Mesodermal cell (in vitro differentiated cells): ENCODE data around the gene SLC9A9.

ENCODE experiments used
- H3K27ac ChIP-seq: 2 replicates; pipeline ENCODE4 v1.7.0; 2013; ENCODE audit warnings: mild to moderate bottlenecking, low read depth, low read length, moderate library complexity; ENCODE audit not compliant: severe bottlenecking
- H3K36me3 ChIP-seq: 2 replicates; pipeline ENCODE4 v1.7.1; 2013; ENCODE audit warnings: mild to moderate bottlenecking, low read length, moderate library complexity; ENCODE audit not compliant: control insufficient read depth, insufficient read depth
- H3K4me1 ChIP-seq: one replicate; pipeline ENCODE4 v1.7.1; 2013; ENCODE audit warnings: mild to moderate bottlenecking, low read length; ENCODE audit not compliant: insufficient read depth, control insufficient read depth, poor library complexity, severe bottlenecking
- H3K4me3 ChIP-seq: 2 replicates; pipeline ENCODE4 v1.7.0; 2013; ENCODE audit warnings: low read length, control low read depth, mild to moderate bottlenecking; ENCODE audit not compliant: insufficient read depth, poor library complexity, severe bottlenecking; ENCODE audit errors: extremely low read depth
- H3K9me3 ChIP-seq: 2 replicates; pipeline ENCODE4 v1.7.1; 2013; ENCODE audit warnings: mild to moderate bottlenecking, low read length, moderate library complexity; ENCODE audit not compliant: control insufficient read depth
- WGBS, 2 experiments: methylation state at CpG; one replicate each; pipeline ENCODE4 v1.1.5; 2013; ENCODE audit warnings: missing lambda C conversion rate in 2 of 2; ENCODE audit not compliant: insufficient coverage in 2 of 2; 5-methylcytosine and 5-hydroxymethylcytosine counted together

Gene SLC9A9

DNA sequence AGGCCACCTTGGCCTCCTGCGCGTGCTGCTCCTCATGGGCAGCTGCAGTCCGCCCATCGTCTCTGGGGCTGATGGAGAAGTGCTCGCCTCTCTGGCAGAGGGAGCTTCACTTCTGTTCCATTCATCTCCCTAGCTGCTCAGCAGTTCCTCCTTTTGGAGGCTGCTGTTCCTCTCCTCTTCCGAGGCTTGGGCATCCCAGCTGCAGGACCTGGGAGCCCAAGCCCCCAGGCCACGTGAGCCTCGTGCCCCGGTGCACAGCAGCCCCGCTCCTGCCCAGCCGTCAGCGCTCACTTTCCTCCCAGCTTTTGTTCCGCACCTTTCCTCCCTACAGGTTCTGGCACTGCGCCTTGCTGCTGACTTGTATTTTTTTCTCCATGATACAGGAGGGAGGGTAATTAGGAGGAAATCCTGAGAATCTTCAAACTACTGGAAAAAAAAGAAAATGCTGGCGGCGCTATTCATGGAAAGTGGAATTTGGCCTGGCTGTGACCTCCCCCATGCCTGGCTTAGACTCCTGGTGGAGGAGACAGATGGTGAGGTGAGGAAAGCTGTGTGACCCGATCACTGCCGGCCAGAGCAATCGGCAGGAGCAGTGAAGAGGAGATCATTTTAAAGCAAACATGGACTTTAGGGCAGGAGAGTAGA lies 518.6 kb downstream of the SLC9A9 start:
- no peak overlapping the region for H3K27ac ChIP-seq
- H3K4me3 ChIP-seq, result no peak overlapping the region
- H3K36me3 ChIP-seq, result no peaks in the 10 kb centered on the region
- WGBS, 2 experiments, result 87 to 88% methylated on average over 12 to 13 of the region's 19 CpGs
- H3K4me1 ChIP-seq, result peaks cover 8% of the 10 kb centered on the region
- no peaks in the 10 kb centered on the region for H3K9me3 ChIP-seq

DNA sequence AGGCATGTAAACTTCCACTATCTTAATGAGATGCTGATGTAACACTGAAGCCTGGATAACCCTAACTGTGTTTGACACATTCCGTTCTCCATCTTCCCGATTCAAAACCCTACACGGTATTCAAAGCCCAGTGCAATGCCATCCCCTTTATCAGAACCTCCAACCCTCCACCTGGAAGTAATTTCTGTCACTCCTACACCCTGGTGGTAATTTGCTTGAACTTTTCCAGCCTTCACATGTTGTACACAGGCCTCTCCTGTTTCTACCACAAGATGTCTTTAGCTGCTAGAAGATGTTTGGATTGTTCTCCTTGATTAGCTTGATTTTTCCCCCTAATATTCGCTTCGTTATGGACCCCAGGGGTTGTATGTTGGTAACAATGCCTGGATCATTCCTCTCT lies 519.8 kb downstream of the SLC9A9 start:
- Histone ChIP-seq H3K9me3 (no peaks in the 10 kb centered on the region), H3K4me3 (no peak overlapping the region), H3K4me1 (peaks cover 8% of the 10 kb centered on the region), H3K36me3 (no peaks in the 10 kb centered on the region), H3K27ac (no peak overlapping the region)
- WGBS, 2 experiments, result 94 to 100% methylated on average over 3 of the region's 5 CpGs

DNA sequence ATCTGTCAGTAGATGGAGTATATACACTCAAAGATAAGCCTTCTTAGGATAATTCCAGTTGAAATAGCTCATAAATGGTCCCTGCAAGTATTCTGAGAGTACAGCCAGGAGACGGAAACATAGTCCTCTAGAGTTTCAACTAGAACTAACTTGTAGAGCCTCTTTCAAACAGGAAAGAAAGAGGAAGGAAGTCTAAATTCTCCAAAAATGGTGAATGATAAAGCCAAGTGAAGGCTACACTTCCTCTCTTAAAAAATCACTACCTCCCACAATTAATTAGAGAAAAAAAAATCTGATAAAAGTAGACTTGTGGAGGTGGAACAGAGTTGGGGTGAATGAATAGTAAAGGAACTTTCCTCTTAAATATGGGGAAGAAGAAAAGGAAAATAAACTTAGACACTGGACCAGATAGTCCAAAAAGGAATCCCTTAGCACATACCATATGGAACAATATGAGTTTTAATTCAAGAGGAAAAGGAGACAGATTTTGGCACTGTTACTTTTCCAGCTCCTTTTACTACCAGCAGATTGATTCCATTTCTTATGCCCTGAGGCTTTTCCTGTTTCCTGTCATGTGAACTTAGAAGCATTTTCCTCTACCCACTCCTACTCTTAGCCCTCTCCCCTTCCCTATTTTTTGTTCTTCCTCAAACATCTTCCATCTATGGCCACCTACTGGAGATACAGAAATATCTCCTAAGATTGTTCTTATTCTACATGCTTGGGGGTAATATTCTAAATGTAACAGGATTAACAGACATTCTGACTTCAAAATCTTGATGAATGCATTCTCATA lies 521.1 kb downstream of the SLC9A9 start:
- Histone ChIP-seq H3K27ac (no peak overlapping the region), H3K36me3 (no peaks in the 10 kb centered on the region), H3K9me3 (no peaks in the 10 kb centered on the region), H3K4me3 (no peak overlapping the region), H3K4me1 (peaks cover 8% of the 10 kb centered on the region)
- no CpG with 5 or more reads among the region's 1 CpG for WGBS, 2 experiments

DNA sequence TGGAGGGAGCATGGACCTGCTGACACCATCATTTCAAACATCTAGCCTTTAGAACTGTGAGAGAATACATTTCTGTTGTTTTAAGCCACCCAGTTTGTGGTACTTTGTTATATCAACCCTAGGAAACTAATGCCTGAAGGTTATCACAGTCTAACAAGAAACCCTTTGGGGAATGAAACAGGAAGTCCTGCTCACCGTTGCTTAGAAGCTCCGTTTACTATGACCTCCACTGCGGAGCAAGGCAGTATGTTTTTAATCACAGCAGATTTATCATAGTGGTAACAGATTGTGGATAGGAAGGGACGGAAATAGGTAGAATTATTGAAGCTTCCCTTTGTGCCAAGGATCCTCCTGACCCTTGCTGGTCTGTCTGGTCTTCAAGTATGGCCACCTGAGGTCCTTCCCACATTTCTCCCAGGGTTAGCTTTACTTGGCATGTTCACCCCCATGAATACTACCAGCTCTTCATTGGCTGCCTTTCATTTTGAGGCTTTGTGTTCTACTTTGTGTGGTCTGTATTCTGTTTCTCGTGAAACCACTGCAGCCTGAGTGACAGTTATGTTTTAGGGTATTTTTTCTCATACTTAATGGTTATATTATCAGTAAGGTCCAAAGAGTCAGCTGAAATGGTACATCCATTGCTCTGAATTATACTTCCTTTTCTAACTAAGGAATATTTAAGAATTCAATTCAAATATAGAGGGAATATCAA lies 527.1 kb downstream of the SLC9A9 start:
- no peak overlapping the region for H3K27ac ChIP-seq
- no peaks in the 10 kb centered on the region for H3K36me3 ChIP-seq
- H3K9me3 ChIP-seq, result no peaks in the 10 kb centered on the region
- no peaks in the 10 kb centered on the region for H3K4me1 ChIP-seq
- H3K4me3 ChIP-seq, result no peak overlapping the region
- 83 to 95% methylated on average over 1 to 4 of the region's 5 CpGs for WGBS, 2 experiments

DNA sequence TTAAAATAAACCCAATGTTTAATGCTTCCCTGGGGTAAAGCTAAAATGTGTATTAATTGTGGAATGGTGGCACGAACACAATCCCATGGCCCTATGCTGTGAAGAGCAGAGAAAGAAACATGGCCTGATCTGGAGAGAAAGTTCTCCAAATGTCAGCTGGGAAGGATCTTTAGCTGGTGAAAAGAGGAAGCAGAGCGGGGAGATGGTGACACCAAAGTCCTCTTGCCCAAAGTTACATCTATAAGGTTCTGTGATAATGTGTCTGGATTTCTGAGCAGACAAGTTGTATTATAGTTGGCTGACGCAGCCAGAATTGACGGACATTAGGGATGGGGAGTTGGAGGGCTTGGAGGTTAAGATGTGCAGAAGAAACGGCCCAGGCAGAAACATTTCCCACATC lies 532.5 kb downstream of the SLC9A9 start:
- no peak overlapping the region for H3K4me3 ChIP-seq
- 79 to 94% methylated on average over 2 of the region's 5 CpGs for WGBS, 2 experiments
- no peaks in the 10 kb centered on the region for H3K36me3 ChIP-seq
- no peaks in the 10 kb centered on the region for H3K9me3 ChIP-seq
- H3K27ac ChIP-seq, result no peak overlapping the region
- H3K4me1 ChIP-seq, result no peaks in the 10 kb centered on the region

DNA sequence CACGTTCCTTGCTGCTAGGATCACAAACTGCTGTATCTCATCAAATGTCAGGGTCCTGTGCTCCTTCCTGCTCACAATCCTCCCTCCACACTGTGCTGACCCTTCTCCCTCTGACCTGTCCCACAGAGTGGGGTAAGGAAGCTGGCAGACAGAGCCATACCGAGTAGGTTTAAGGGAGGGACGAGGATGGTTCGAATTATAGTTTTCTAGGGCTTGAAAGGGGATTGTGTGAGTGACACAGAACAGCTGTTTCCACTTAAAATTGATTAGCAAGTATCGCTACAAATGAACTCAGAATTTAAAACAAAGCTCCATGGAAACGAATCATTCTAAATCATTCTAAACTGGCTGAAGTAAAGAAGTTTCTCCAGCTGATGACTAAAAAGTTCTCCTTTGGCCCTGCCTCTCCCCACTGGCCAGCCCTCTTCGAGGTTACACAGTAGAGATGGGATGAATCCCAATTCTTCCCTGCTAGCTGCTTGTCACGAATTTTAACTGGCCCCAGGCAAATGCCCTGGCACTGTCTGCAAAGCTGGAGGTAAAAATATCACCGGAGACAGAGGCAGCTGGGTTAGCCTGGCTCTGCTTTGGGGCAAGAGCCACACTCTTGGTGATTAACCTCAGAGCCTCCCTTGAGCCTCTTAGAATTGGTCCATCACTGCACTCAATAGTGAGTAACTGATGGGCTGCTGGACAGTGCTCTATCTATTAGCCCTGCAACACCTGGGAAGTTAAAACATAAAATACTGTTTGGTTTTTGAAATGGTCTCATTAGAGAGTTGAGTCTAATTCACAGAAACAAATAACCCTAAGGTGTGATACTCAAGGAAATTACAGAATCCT lies 533.8 kb downstream of the SLC9A9 start:
- Histone ChIP-seq H3K36me3 (no peaks in the 10 kb centered on the region), H3K4me3 (no peak overlapping the region), H3K9me3 (no peaks in the 10 kb centered on the region), H3K4me1 (no peaks in the 10 kb centered on the region), H3K27ac (no peak overlapping the region)
- 86 to 93% methylated on average over 5 to 6 of the region's 9 CpGs for WGBS, 2 experiments

DNA sequence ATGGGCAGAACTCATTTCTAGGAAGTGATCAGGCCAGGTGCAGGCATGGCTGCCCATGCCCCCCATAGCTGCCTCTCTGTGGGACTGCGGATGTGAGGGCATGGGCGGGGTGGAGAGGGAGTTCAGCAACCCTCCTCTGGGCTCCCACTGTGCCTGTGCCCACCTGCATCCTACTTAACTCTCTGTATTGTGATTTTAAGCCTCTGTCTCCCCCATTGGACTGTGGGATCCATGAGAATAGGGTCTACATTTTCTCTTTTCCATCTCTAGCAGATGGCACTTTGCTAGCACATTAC lies 534.4 kb downstream of the SLC9A9 start:
- no peak overlapping the region for H3K4me3 ChIP-seq
- no peaks in the 10 kb centered on the region for H3K4me1 ChIP-seq
- H3K9me3 ChIP-seq, result no peaks in the 10 kb centered on the region
- 93% methylated on average over 2 of the region's 2 CpGs; no CpG with 5 or more reads in 1 of the 2 experiments for WGBS, 2 experiments
- H3K36me3 ChIP-seq, result no peaks in the 10 kb centered on the region
- no peak overlapping the region for H3K27ac ChIP-seq

DNA sequence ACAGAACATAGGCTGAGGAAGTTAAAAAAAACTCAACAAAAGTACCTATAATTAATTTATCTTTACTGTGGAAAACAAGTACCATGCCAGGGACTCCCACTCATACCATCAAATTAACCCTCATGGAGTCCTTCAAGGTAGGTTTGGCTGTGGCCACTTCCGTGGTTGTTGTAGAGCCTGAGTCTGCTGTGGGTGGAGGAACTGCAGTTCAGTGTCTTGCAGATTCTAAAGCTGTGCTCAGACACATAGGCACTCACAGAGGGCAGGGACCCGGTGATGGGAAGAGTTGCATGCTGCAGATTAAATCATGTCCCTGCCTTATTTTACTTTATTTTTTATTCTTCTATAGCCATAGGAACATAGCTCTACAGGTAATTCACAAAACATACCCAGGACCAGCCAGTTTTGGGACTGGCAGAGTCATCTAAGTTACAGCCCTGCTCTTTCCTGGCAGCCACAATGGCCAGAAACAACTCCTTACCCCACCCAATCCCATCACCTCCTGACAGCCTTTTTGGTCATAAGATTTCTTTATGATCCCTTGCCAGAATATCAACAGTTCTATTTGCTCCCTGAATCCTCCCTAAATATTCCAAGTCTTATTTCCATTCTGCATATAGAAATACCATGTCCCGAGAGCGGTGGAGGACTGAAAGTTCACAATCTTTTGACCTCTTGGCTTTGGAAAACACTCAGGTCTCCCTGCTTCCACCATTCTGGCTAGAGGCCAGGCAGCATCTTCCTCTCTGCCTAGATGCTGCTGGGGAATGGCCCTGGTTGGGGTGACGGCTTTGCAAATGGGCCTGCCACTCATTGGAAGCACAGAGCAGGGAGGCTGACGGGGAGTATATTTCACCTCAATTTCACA lies 535.0 kb downstream of the SLC9A9 start:
- H3K9me3 ChIP-seq, result no peaks in the 10 kb centered on the region
- WGBS, 2 experiments, result 80 to 91% methylated on average over 5 of the region's 6 CpGs
- no peaks in the 10 kb centered on the region for H3K4me1 ChIP-seq

DNA sequence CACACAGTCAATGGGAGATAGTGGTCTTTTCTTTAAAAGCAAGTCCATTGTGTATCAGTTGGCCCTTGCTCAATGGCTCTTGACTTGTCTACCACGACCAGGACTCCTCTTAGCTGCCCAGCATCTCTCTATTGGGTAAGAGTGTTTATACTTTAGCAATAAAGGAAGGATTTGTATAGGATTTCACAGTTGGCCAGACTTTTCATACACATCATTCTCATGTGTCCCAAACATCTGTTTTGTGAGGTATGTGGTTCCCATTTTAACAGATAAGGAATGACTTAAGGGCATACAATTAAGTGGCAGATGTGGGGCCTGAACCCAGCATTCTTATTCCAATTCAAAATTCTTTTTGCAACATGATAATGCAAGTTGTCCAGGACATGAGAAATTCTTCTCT lies 537.2 kb downstream of the SLC9A9 start:
- H3K9me3 ChIP-seq, result no peaks in the 10 kb centered on the region
- peaks cover 4% of the 10 kb centered on the region for H3K4me1 ChIP-seq
- no peak overlapping the region for H3K27ac ChIP-seq
- no peak overlapping the region for H3K4me3 ChIP-seq
- no peaks in the 10 kb centered on the region for H3K36me3 ChIP-seq
- 80% methylated on average over 1 of the region's 1 CpG; no CpG with 5 or more reads in 1 of the 2 experiments for WGBS, 2 experiments

More for the DNA sequence above, 535.0 kb downstream of the SLC9A9 start:
- no peaks in the 10 kb centered on the region for H3K36me3 ChIP-seq
- H3K4me3 ChIP-seq, result no peak overlapping the region
- no peak overlapping the region for H3K27ac ChIP-seq

DNA sequence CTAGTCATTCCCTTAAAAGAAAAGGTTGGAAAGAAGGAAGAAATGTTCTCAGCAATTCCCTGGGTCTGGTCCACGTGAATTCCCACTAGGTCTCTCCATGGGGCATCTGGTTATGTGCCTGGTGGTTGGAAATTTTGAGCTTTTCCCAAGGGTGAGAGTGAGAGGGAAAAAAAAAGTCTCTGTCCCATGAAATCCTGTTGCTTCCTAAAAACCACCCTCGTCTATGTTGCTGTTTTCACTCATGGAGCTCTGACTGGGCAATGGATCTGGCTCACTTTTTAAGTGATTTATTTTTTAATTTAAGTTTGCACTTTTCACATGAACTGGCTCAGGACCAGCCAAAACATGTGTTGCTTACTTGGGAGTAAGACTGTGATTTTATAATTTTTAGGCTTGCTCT lies 538.6 kb downstream of the SLC9A9 start:
- no peak overlapping the region for H3K4me3 ChIP-seq
- H3K27ac ChIP-seq, result no peak overlapping the region
- WGBS, 2 experiments, result no CpG with 5 or more reads among the region's 2 CpGs
- no peaks in the 10 kb centered on the region for H3K36me3 ChIP-seq
- peaks cover 4% of the 10 kb centered on the region for H3K4me1 ChIP-seq
- no peaks in the 10 kb centered on the region for H3K9me3 ChIP-seq
